GM21423 (cell line): Measurements from ENCODE around the gene WFDC11.
"Not testable (repeated sequence)": the region's sequence is repeated elsewhere in the genome, so short reads cannot be mapped to it uniquely, and the experiment has no call there.

Experiments used
- ATAC-seq: cut with Tn5 transposase; IDR thresholded peaks from one replicate; pipeline ENCODE4 v1.9.1; 2021; ENCODE audit warnings: mild to moderate bottlenecking, moderate library complexity; ENCODE audit not compliant: unreplicated experiment

WFDC11 gene

GRCh38 chr20:45670139-45670538 lies at the start of gene WFDC11:
Gene WFDC11 (minus strand): TSS chr20:45670239. CDS start chr20:45650600, 19,639 bp downstream.
- ATAC-seq = no peak

GRCh38 chr20:45716141-45716688 lies 46.2 kb upstream of the WFDC11 start:
- ATAC-seq = not testable (repeated sequence)

GRCh38 chr20:45704969-45705637 lies 35.1 kb upstream of the WFDC11 start, which contains the start of gene WFDC10B:
Gene WFDC10B (minus strand): TSS chr20:45705019. CDS start chr20:45685992, 19,027 bp downstream.
- ATAC-seq = no peak

- ATAC-seq = no peak
Observed at GRCh38 chr20:45701873-45702272, 31.8 kb upstream of the WFDC11 start, which contains the start of gene WFDC13. Gene WFDC13 (plus strand): TSS chr20:45702038. CDS start chr20:45702124, 86 bp downstream.

- ATAC-seq = no peak
Observed at GRCh38 chr20:45701104-45701503, 31.1 kb upstream of the WFDC11 start.

GRCh38 chr20:45695496-45695895 lies 25.5 kb upstream of the WFDC11 start:
- ATAC-seq = no peak

- not testable (repeated sequence) for ATAC-seq
Observed at GRCh38 chr20:45693346-45693745, 23.3 kb upstream of the WFDC11 start.

- no peak for ATAC-seq
Observed at GRCh38 chr20:45685896-45686295, 15.9 kb upstream of the WFDC11 start.

- no peak for ATAC-seq
Observed at GRCh38 chr20:45679650-45680049, 9.6 kb upstream of the WFDC11 start.

GRCh38 chr20:45672765-45673164 lies 2.7 kb upstream of the WFDC11 start:
- ATAC-seq = no peak

GRCh38 chr20:45657038-45657437 lies 13.0 kb downstream of the WFDC11 start:
- not testable (repeated sequence) for ATAC-seq

GRCh38 chr20:45651726-45652125 lies 18.3 kb downstream of the WFDC11 start:
- ATAC-seq = not testable (repeated sequence)

GRCh38 chr20:45649312-45649863 lies 20.7 kb downstream of the WFDC11 start:
- no peak for ATAC-seq

- ATAC-seq = no peak
Observed at GRCh38 chr20:45647441-45648050, 22.5 kb downstream of the WFDC11 start.

- ATAC-seq = no peak
Observed at GRCh38 chr20:45646875-45647274, 23.2 kb downstream of the WFDC11 start.

- ATAC-seq = not testable (repeated sequence)
Observed at GRCh38 chr20:45645869-45646268, 24.2 kb downstream of the WFDC11 start.

GRCh38 chr20:45641076-45641475 lies 29.0 kb downstream of the WFDC11 start:
- not testable (repeated sequence) for ATAC-seq

GRCh38 chr20:45639687-45640086 lies 30.4 kb downstream of the WFDC11 start:
- ATAC-seq = no peak

GRCh38 chr20:45636513-45636912 lies 33.5 kb downstream of the WFDC11 start:
- ATAC-seq = no peak

- ATAC-seq = no peak
Observed at GRCh38 chr20:45631184-45631583, 38.9 kb downstream of the WFDC11 start, which contains the start of gene WFDC9. Gene WFDC9 (minus strand): TSS chr20:45631284. CDS start chr20:45610181, 21,103 bp downstream.

GRCh38 chr20:45630371-45630770 lies 39.7 kb downstream of the WFDC11 start:
- no peak for ATAC-seq
